GM18507 (cell line): ENCODE data around the gene NR3C2.
"Not testable (repeated sequence)": the region's sequence is repeated elsewhere in the genome, so short reads cannot be mapped to it uniquely, and the experiment has no call there.

Experiments
- DNase-seq: peaks from one replicate; pipeline ENCODE4 v3.0.0; 2011; ENCODE audit warnings: low read depth; ENCODE audit not compliant: insufficient read length; ENCODE audit errors: extremely low spot score
- FAIRE-seq: peaks from 2 replicates; lab custom pipeline; 2011; peaks lifted over from hg19 to GRCh38; lab: Jason Lieb, UNC

The NR3C2 gene

DNA sequence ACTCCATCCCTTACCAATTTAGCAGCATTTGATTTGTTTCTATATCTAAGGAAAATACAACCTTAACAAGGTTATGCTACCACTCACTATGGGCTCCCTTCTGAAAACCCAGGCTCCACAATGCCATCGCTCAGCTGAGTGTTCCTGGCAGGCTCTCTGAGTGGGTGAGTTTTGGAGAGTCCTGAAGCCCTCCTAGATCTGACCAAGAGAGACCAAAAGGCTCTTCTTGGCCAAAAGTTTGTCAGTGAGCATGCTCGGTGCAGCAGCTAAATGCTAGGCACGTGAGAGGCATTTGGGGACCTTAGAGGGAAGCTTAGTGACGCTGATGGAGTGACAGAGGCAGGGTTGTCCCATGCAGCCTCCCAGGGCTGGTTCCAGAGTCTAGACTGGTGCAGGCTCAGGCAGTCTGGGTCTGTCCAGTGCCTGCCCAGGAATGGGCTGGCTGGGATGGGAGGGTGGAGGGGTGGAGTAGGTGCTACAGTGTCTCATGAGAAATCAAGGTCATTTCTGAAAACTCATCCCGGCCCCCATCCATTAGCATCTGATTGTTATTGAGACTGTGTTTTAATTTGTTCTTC is 346.8 kb downstream of the NR3C2 start:
- DNase-seq = no peak
- FAIRE-seq = no peak

DNA sequence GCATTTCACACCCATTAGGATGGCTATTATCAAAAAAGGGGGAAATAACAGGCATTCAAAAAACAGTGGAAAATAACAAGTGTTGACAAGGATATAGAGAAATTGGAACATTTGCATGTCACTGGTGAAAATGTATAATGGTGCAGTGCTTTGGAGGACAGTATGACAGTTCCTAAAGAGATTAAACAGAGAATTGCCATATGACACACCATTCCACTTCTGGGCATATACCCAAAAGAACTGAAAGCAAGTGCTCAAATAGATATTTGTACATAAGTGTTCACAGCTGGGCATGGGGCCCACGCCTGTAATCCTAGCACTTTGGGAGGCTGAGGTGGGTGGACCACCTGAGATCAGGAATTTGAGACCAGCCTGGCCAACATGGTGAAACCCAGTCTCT is 348.1 kb downstream of the NR3C2 start:
- DNase-seq (no peak), FAIRE-seq (no peak)

DNA sequence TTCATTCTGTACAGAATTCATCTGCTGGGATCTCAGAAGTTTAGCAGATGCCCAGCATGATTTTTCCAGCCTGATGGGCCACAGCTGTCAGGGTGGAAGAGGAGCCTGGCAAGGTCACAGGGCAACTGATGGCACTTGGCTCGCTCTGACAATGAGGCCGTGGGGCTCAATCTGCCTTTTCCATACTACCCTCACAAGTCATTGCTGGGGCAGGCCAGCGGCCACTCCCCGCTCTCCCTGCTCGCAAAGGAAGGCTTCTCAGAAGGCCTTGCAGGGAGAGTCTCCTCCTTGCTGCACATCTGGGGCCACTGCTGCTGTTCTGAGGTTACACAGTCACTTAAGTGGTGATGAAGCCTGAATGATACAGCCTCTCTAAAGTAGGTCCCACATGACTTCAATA is 349.1 kb downstream of the NR3C2 start:
- FAIRE-seq = no peak
- DNase-seq = no peak

DNA sequence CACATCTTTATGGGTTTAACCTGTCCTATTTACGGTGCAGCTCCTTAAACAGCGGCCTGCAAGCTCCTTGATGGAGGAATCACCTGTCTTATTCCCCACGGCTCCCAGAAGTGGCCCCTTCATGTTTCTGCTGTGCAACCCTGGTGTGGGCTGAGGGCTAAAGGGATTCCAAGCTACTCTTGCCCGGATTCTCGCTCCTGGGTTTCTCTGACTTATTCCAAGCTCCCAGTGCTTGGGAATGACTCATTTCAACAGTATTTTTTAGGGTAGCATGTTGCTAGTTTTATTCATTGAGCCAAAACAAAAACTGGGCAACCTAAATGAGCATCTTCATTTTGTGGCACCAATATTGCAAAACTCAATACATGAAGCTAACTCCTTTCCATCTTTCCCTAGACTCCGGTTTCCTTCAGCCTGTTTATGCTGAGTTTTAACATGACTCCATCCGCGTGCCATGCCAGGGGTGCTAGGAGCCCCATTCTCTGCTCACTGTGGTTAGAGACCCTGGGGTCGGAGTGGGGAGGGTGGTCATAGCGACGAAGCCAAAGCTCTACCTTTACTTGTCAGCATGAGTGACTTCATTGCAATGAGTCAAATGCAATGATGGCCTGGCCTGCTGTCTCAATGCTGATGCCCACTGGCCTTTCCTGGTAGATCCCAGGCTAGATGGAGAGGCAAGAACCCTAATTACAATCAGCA is 349.7 kb downstream of the NR3C2 start:
- FAIRE-seq (no peak), DNase-seq (no peak)

DNA sequence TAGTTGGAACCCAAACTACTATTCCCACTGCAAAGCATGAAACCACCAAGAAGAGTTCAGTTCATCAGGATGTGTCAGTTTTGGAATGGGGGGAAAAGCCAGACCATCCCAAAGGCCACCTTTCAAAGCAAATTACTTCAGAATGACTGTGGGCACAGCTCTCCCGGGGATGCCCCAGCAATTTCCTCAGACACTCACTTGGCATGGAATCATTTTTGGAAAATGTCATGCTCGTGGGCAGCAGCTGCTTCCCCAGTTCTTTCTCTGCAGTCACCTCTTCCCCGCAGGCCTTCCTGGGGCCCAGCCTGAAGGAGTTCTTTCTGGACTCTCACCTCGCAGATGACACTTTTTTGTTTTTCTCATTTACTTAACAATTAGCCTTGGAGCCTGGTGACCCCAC is 350.3 kb downstream of the NR3C2 start:
- DNase-seq (no peak), FAIRE-seq (no peak)

DNA sequence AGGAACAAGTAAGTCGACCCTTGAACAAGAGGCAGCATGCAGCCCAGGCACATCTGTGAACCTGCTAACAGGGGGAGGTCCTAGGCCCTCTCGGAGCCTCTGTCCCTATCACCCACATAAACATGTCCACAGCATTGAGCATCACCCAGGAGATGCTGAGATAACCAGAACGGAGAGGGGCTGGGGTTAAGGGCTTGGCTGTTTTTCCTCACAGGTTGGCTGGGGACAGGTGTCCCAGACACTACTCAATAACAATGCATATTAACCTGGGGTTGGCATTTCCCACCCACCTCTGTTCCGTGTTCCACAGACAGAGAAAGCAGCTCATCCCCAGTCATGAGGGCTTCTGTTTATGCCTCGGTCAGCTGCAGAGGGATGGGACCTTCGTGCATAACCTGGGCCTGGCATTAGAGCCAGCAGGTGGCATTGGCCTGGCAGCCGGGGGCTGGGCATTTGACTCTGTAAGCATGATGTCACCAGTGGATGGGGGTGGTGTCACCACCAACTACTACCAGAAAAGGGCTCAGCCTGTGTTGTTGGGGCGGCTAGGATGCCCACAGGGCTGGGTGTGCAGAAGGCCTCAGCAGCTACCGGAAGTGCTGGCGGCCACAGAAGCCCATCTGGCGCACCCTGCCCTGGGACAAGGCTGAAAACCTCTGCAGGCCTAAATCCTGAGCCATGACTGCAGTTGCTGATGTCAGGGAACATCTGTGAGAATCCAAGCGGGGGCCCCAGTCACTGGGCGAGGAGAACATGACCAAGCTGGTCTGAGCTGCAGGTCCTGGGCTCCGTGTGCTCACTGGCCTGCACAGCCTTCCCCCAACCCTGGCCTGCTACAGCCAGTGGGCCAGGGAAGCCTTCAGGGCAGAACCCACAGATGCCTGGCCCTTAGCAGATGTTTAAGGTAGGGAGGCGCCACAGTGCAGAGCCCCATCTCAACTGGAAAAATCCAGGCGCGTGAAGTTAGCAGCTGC is 351.4 kb downstream of the NR3C2 start:
- no peak for DNase-seq
- no peak for FAIRE-seq

DNA sequence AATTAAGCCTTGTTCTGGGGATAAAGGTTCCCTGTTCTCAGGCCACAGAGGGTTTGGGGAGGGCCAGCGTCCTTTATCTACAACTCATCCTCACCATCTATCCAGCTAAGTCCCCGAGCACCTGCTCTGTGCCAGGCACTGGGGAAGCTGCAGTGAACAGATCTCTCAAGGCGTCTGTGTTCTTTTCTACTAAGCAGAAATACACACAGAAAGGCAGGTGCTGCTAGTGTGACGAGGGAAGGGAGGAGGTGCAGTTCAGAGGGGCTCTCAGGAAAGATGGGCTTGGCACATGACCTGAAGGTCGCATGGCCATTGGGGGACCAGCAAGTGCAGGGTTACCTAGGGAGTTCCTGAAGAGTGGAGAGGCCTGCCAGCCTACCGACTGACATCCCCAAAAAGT is 352.2 kb downstream of the NR3C2 start:
- no peak for FAIRE-seq
- DNase-seq = no peak

DNA sequence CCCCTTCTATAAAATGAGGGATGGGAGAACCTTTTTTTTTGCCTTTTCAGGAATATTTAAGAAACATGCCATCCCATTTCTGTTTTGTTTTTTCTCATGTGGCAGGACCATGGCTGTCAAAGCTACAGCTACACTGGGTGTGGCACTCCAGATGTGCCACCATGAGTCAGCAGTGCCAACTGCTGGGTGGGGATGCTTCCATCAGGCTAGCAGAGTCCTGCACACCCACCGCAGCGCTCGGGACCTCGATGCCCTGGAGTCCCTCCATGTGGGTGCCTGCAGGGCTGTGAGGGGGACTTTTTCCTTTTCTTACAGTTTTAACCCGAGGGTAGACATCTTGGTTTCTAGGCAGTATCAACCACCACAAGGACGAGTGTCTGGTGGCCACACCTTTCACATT is 352.6 kb downstream of the NR3C2 start:
- no peak for FAIRE-seq

DNA sequence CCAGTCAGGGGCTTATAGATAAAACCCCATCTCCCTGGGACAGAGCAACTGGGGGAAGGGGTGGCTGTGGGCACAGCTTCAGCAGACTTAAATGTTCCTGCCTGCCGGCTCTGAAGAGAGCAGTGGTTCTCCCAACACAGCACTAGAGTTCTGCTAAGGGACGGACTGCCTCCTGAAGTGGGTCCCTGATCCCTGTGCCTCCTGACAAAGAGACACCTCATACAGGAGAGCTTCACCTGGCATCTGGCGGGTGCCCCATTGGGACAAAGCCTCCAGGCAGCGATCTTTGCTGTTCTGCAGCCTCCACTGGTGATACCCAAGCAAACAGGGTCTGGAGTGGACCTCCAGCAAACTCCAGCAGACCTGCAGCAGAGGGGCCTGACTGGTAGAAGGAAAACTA is 359.1 kb downstream of the NR3C2 start:
- not testable (repeated sequence) for FAIRE-seq, DNase-seq

More for the DNA sequence above, 352.6 kb downstream of the NR3C2 start:
- no peak for DNase-seq

DNA sequence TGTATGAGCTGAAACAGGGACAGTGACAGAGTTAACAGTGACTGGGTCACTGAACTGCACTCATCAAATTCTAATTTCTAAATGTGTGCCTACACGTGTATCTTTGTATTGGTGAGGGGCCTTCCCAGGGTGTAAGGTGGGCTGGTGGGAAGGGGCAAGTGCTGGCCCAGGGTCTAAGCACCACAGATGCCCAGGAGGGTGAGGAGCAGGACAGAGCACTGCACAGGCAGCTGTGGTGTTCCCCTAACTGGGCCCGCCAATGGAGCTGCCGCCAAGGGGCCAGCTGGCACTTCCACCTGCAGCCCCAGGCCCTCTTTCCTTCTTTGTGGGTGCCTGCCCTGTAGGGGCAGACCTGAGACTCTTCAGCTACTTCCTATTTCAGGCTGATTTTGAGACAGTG is 360.5 kb downstream of the NR3C2 start:
- FAIRE-seq = no peak
- no peak for DNase-seq

DNA sequence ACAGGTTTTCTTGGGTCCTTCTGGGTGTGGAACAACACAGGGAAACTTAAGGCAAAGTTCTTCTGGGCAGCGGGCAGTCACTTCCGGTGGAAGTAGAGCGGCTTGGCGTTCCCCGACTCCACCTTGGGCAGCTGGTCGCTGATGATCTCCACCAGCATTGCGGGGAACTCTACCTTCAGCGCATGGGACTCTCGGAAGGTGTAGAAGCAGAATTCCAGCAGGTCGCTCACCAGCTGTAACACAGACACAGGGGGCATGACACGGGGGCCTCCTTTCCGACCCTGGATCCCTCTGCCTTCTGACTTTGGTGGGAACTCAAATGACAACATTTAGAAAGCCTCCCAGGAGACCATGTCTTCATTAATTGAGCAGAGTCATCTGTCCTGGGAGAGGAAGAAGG is 360.9 kb downstream of the NR3C2 start:
- no peak for FAIRE-seq

DNA sequence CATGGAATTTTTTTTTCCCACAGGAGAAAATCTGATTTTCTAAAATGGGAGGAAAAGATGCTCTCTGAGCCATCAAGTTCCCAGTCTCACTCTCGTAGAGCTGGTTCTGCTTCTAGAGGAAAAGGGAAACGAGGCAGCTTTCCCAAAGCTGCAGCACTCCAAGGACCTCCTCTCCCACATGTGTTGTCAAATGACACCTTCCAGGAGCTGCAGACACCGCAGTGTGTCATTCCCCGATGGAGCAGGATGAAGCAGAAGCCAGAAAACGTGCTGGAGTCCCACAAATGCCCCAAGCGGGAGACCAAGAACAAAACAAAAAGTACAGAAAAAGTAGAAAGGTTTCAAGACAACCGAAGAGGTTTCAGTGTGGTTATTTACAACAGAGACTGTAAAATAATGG is 362.3 kb downstream of the NR3C2 start:
- DNase-seq (no peak), FAIRE-seq (no peak)

More for the DNA sequence above, 360.9 kb downstream of the NR3C2 start:
- DNase-seq = no peak

DNA sequence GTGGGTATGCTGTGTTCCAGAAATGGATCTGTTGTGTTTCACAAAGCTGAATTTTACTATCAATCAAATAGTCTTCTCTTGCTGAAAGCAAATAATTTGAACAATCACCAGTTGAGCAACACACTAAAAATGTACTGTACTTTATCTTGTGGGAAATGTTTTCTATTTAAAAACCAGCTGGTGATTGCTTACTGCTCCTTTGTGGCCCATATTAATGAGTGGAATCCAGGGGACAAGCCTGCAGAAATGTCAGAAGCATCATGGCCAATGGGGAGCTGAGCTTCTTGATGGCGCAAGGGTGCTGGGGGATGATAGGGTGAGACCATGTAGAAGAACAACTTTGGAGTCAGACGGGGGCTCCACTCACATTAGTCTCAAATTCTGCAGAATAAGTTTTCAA is 364.2 kb downstream of the NR3C2 start:
- DNase-seq (no peak), FAIRE-seq (no peak)

DNA sequence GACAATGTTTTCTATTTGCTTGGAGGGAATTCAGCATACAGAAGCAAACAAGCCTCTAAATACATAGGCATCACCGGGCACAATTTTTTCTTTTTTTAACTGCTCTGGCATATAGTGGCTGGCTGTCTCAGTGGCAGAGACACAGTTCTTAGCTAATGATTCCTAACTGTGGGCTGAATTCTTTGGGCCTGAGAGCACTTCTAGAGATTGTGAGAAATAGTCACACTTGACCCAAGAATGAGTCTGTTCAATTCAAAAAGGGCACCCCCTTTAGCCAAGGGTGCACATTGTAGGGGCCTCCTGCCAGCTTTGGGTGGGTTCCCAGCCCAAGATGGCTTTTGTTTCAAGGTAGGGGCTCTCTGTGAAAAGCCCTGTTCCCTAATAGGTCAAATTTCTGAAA is 364.6 kb downstream of the NR3C2 start:
- FAIRE-seq (no peak), DNase-seq (no peak)

DNA sequence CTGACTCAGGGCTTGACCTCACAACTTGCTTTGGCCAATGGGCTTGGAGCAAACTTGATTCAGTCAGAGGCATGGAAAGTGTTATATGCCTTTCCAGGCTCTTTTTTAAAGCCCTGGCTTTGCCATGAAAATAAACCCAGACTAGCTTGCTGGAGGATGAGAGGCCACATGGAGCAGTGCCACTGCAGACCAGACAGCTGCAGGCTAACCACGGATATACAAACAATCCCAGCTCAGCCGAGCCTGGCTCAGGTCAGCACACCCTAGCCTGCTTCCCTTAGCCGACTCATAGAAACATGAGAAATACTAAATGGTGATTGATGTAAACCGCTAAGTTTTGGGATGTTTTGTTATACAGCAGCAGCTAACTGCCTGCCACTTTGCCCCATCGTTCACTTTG is 365.2 kb downstream of the NR3C2 start:
- no peak for DNase-seq

DNA sequence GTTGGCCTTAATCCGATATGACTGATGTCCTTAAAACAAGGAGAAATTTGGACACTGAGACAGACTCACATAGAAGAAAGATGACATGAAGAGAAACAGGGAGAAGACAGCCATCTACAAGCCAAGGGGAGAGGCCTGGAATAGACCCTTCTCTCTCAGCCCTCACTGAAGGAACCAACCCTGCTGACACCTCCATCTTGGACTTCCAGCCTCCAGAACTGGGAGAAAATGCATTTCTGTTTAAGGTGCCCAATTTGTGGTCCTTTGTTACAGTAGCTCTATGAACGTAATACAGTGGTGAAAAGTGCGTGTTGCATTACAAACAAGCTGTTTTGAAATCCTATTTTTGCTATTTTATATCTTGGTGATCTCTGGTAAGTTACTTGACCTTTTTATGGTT is 366.8 kb downstream of the NR3C2 start:
- FAIRE-seq (no peak), DNase-seq (no peak)

More for the DNA sequence above, 365.2 kb downstream of the NR3C2 start:
- no peak for FAIRE-seq

DNA sequence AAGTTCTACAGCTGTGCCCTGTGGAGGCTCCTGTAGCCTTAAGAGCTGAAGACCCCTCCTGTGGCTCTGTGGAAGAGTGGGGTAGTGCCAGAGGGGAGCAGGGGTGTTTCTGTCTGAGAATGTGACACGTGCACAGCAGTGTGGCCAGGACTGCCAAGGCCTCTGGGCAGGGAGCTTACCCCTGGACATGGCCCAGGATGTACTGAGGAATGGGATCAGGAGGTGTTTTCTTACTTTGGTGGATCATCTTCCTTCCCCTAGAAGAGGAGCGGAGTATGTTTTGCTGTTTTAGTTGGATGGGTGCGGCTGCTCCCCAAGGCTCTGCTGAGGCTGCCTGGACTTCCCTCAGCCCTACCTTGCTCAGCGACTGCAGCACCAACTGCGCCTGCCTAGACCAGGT is 367.8 kb downstream of the NR3C2 start:
- no peak for FAIRE-seq

DNA sequence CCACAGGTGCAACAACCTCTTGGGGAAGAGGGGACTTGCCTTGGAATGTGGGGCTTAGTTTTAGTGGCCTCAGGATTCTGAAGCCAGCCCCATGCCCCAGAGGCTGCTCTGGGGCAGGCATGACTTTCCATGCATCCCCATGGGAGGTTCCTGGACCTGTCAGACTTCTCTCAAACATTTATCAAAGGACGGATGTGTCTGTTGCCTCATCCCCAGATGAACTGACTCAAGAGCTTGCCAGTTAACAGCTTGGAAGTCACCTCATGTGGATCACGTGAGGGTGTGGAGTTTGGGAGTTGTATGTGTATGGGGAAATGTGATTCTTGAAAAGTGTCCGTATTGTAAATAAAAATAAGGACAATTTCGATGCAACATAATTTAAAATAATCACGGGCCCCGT is 368.9 kb downstream of the NR3C2 start:
- no peak for DNase-seq
- no peak for FAIRE-seq

More for the DNA sequence above, 367.8 kb downstream of the NR3C2 start:
- DNase-seq = no peak

DNA sequence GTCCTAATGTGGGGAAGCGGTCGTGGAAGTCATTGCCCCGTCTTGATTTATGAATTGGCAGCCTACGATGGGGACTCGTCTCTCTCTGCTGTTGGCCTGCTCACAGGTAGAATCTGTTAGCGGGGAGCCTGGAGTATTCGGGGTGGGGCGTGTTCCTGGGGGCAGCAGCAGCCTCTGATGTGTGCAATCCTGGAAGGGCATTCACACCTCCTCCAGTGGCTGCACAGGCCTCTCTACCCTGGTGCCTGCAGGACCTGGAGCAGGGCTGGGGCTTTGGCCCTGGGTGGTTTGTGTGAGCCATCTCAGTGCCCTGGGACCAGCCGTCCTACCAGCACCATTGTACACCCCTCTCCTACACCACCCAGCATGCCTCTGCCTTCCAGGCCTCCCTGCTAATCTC is 369.4 kb downstream of the NR3C2 start:
- no peak for FAIRE-seq
- DNase-seq = no peak

DNA sequence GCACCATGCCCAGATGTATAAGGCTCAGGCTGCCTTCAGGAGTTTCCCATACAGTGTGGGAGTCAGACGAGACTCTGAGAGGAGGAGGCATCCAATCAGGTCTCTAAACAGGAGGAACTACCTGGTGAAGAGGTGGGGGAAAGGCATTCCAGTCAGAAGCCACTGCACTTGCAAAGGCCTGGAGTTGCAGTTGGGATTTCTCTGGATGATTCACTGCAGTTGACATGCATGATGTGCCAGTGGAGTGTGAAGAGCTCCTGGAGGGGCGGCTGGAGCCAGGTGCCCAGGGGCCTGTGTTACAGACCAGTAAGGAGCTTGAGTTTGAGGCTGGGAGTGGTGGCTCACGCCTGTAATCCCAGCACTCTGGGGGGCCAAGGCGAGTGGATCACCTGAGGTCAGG is 371.2 kb downstream of the NR3C2 start:
- FAIRE-seq (no peak), DNase-seq (no peak)

DNA sequence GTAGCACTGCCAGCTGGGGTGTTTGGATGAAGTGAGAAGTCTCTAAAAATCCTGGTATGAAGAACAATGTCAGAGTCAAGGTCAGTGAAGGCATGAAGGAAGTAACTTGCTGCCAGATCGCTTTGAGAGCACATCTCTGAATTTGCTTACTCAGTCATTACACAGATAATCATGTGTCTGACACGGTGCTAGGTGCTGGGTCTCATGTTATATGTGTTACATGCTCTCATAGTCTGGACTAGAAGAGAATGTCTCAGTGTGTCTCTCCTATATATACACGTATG is 372.4 kb downstream of the NR3C2 start:
- FAIRE-seq (no peak), DNase-seq (no peak)
